Mammary epithelial cell (primary cell): ENCODE results near the gene DRAXIN.

ENCODE experiments used
- CTCF ChIP-seq, 2 donors: IDR thresholded peaks in 1 of 2; conservative IDR thresholded peaks in 1 of 2; 2 replicates each; pipeline ENCODE4 v1.5.1; 2011 to 2012; ENCODE audit warnings: inconsistent platforms in 2 of 2, low read length in 2 of 2, mild to moderate bottlenecking in 2 of 2, control low read depth in 1 of 2, low read depth in 1 of 2; ENCODE audit not compliant: insufficient read depth in 1 of 2; ENCODE audit errors: extremely low read depth in 1 of 2
- EZH2 ChIP-seq: IDR thresholded peaks from 2 replicates; pipeline ENCODE4 v1.6.1; 2012; ENCODE audit warnings: low read length, inconsistent platforms, borderline replicate concordance

- TF ChIP-seq CTCF (conservative IDR thresholded peaks at IDR 0.05 in 1 of 2, IDR thresholded peaks at IDR 0.05 in 1 of 2; ENCODE audit: extremely low read depth in 1 of 2, insufficient read depth in 1 of 2, low read depth in 1 of 2, low read length in 2 of 2) (no peak), EZH2 (no peak)
Observed at GRCh38 chr1:11738783-11739182, 47.3 kb downstream of the DRAXIN start.
